Naive thymus-derived CD4-positive, alpha-beta T cell (primary cell): ENCODE data around the gene PSMA2. TPM values are rescaled to one million over a fixed set of nuclear protein-coding genes. Genes with fewer than 3 reads are reported as not detected.
A peak's percentile ranks its signal among the peaks of the same experiment; 100 is the strongest.

Experiments used
- ATAC-seq: fragments of 150-1000 bp; cut with Tn5 transposase; 2 replicates; pipeline ENCODE4 v1.10.0; 2021; ENCODE audit warnings: mild to moderate bottlenecking, moderate library complexity
- CTCF ChIA-PET: fragments of 350-600 bp; sonication (Branson Sonifier 250); formaldehyde crosslinking; loops from one replicate; lab custom pipeline; 2021; ENCODE audit warnings: antibody characterized with exemption; lab: Charles Lee
- POLR2A ChIA-PET: fragments of 350-600 bp; sonication (Branson Sonifier 250); formaldehyde crosslinking; loops from one replicate; lab custom pipeline; 2021; ENCODE audit warnings: antibody characterized with exemption, inconsistent platforms; lab: Charles Lee
- DNase-seq, 9 donors: peaks; one replicate each; pipeline versions ENCODE4 v3.0.0 to v3.0.0-alpha.2; 2020 to 2022; ENCODE audit warnings: mixed read lengths in 1 of 9
- H3K27ac ChIP-seq: one replicate; pipeline ENCODE4 v1.7.0; 2013; ENCODE audit warnings: mild to moderate bottlenecking, low read depth, low read length, moderate library complexity
- H3K27me3 ChIP-seq, 2 donors: one replicate each; pipeline ENCODE4 v1.7.0; 2013; ENCODE audit warnings: low read length in 2 of 2, mild to moderate bottlenecking in 2 of 2, moderate library complexity in 2 of 2; ENCODE audit not compliant: control insufficient read depth in 2 of 2, insufficient read depth in 2 of 2
- H3K36me3 ChIP-seq, 3 experiments: 1 replicate in 2 of 3; 2 replicates in 1 of 3; pipeline ENCODE4 v1.7.0; 2013; ENCODE audit warnings: low read length in 3 of 3, mild to moderate bottlenecking in 3 of 3, moderate library complexity in 1 of 3; ENCODE audit not compliant: insufficient read depth in 3 of 3, control insufficient read depth in 2 of 3
- H3K4me1 ChIP-seq, 2 donors: one replicate each; pipeline ENCODE4 v1.7.0; 2013; ENCODE audit warnings: low read length in 2 of 2, mild to moderate bottlenecking in 2 of 2, moderate library complexity in 1 of 2; ENCODE audit not compliant: control insufficient read depth in 2 of 2, insufficient read depth in 2 of 2
- H3K4me3 ChIP-seq: 2 replicates; pipeline ENCODE4 v1.7.0; 2013; ENCODE audit warnings: mild to moderate bottlenecking, low read length
- H3K9me3 ChIP-seq, 3 experiments: 1 replicate in 2 of 3; 2 replicates in 1 of 3; pipeline ENCODE4 v1.7.0; 2013; ENCODE audit warnings: low read length in 3 of 3; ENCODE audit not compliant: control insufficient read depth in 2 of 3
- H3K27ac Mint-ChIP-seq, 9 donors: one replicate each; pipeline ENCODE4 v1.8.0; 2020 to 2022; ENCODE audit warnings: mixed read lengths in 9 of 9, mild to moderate bottlenecking in 8 of 9, moderate library complexity in 5 of 9, inconsistent platforms in 2 of 9
- H3K27me3 Mint-ChIP-seq, 5 donors: one replicate each; pipeline ENCODE4 v1.8.0; 2021 to 2022; ENCODE audit warnings: mixed read lengths in 5 of 5, mild to moderate bottlenecking in 1 of 5
- H3K36me3 Mint-ChIP-seq, 5 donors: one replicate each; pipeline ENCODE4 v1.8.0; 2020 to 2022; ENCODE audit warnings: mixed read lengths in 5 of 5, mild to moderate bottlenecking in 3 of 5, inconsistent platforms in 1 of 5
- H3K4me1 Mint-ChIP-seq, 7 donors: one replicate each; pipeline ENCODE4 v1.8.0; 2020 to 2022; ENCODE audit warnings: mixed read lengths in 7 of 7, mild to moderate bottlenecking in 3 of 7, inconsistent platforms in 1 of 7
- H3K4me3 Mint-ChIP-seq, 10 donors: one replicate each; pipeline ENCODE4 v1.8.0; 2020 to 2022; ENCODE audit warnings: mild to moderate bottlenecking in 10 of 10, mixed read lengths in 10 of 10, moderate library complexity in 6 of 10, inconsistent platforms in 2 of 10
- H3K9me3 Mint-ChIP-seq, 11 donors: one replicate each; pipeline ENCODE4 v1.8.0; 2020 to 2022; ENCODE audit warnings: mixed read lengths in 11 of 11, mild to moderate bottlenecking in 4 of 11, inconsistent platforms in 1 of 11, moderate library complexity in 1 of 11
- intact Hi-C, 2 donors: fragments of 100-400 bp; cut with micrococcal nuclease; formaldehyde crosslinking; loops; one replicate each; pipeline ENCODE4 v1.15.1; 2023
- polyA plus RNA-seq, 2 donors: library from polyadenylated mRNA; unstranded; fragments of 300-500 nt; fragmentation: Illumina TruSeq; gene quantifications; one replicate each; pipeline ENCODE4 v1.2.3, GENCODE V29; 2021
- total RNA-seq, 6 experiments: library from RNA in 5 of 6; stranded (reverse) in 5 of 6; gene quantifications; 1 replicate in 5 of 6; 2 replicates in 1 of 6; pipeline ENCODE4 v1.2.3 and lab custom pipeline; 2021 to 2026

PSMA2 gene
- total and polyA plus RNA-seq, 7 experiments from 2014 or later, result 29.3 to 257 (median 40.2) TPM

GRCh38 chr7:42945821-42946626 is 14.1 kb upstream of the PSMA2 start:
- Histone ChIP-seq H3K9me3 (no peaks in the 10 kb centered on the region), H3K27ac (no peak overlapping the region), H3K27me3 (no peaks in the 10 kb centered on the region), H3K4me3 (no peak overlapping the region), H3K4me1 (peaks cover 0 to 2% of the 10 kb centered on the region in 2 donors), H3K36me3 (no peaks in the 10 kb centered on the region)
- Mint-ChIP-seq H3K4me3 (peak overlapping the region in 3 of 10 donors; percentile 34 to 76 (median 55)), H3K27ac (peak overlapping the region in 5 of 9 donors; percentile 19 to 91 (median 36)), H3K4me1 (peaks cover 0 to 18% (median 8%) of the 10 kb centered on the region in 7 donors), H3K9me3 (peaks cover 0 to 6% (median 0%) of the 10 kb centered on the region in 11 donors), H3K27me3 (peaks cover 0 to 5% (median 0%) of the 10 kb centered on the region in 5 donors), H3K36me3 (peaks cover 0 to 7% (median 0%) of the 10 kb centered on the region in 5 donors)
- intact Hi-C loops, result loop anchor here (1.0 to 10.0 kb wide), 3 partner anchors 14 to 489 kb away; partner anchors contain the start of genes MRPL32 (in 1 of the 2) and PSMA2 (in 1 of the 2)
- peak; percentile 34 for ATAC-seq
- DNase-seq, result peak in 1 of 9 donors; percentile 40
- POLR2A ChIA-PET, result interaction anchor here (1.0 kb wide), 1 partner anchor 12 kb away, joined by 3 read pairs; no protein-coding TSS in a partner anchor
- CTCF ChIA-PET, result interaction anchor here (0.8 to 1.2 kb wide), 3 partner anchors 775 to 893 kb away, joined by 3 read pairs; no protein-coding TSS in a partner anchor

DNA sequence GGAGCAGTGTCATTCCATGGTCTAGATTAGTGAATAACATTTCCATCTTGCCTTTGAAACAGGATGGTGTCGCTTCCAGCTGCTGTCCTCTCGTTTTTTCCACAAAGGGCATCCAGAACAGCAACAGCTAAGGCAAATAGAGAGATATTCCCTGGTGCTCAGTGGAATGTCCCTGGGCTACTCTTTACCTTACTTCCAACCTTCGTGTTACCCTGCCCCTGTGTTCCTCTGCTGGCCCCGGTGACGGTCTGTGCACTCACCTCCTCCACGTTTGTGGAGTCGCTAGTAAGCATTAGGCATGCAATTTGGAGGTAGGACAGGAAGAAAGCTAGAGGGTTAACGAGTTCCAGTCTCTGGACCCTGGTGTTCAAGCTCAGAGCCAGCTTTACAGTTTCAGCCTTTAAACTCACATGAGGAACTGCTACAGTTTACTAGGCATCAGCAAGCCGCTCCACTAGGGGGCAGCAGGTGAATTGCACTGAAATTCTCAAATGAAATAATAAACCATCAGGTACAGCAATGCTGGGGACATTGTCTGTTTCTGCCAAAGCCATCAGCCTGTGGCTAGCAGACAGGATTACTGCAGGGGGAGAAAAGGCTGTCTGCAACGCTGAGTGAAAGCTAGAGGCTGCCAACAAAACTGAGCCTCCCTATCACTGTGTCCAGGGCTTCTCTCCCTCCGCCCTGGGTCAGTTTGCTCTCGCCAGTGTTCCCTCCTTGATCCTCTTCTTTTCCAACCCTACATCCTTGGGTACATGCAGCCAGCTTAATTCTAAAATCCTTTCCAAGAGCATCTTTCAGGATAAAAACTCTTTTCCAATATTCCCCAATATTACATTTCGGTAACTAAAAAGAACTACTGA is 9.2 kb upstream of the PSMA2 start:
- Mint-ChIP-seq H3K9me3 (no peaks in the 10 kb centered on the region), H3K27ac (no peak overlapping the region), H3K27me3 (peaks cover 0 to 5% (median 0%) of the 10 kb centered on the region in 5 donors), H3K4me1 (peaks cover 1 to 26% (median 9%) of the 10 kb centered on the region in 7 donors), H3K36me3 (peaks cover 0 to 13% (median 6%) of the 10 kb centered on the region in 5 donors), H3K4me3 (no peak overlapping the region)
- H3K27me3 ChIP-seq, result no peaks in the 10 kb centered on the region
- intact Hi-C loops, result loop anchor here (1.0 to 10.0 kb wide), 12 partner anchors 167 to 999 kb away; no protein-coding TSS in a partner anchor
- H3K36me3 ChIP-seq, result peaks cover 0 to 31% (median 0%) of the 10 kb centered on the region in 3 experiments
- ATAC-seq, result peak; percentile 87
- DNase-seq, result peak; percentile 43 to 70 (median 63)
- ChIA-PET CTCF (interaction anchor here (0.5 to 1.8 kb wide), 16 partner anchors 9 to 903 kb away, joined by 3 to 12 read pairs (median 4); partner anchors contain the start of genes C7orf25, MRPL32, PSMA2 and STK17A), POLR2A (interaction anchor here (0.8 to 1.2 kb wide), 3 partner anchors 8 to 53 kb away, joined by 3 to 6 read pairs (median 3); no protein-coding TSS in a partner anchor)
- H3K4me1 ChIP-seq, result peaks cover 0 to 3% of the 10 kb centered on the region in 2 donors
- no peak overlapping the region for H3K4me3 ChIP-seq
- H3K27ac ChIP-seq, result no peak overlapping the region
- H3K9me3 ChIP-seq, result no peaks in the 10 kb centered on the region

GRCh38 chr7:42939457-42940240 is 7.7 kb upstream of the PSMA2 start:
- ATAC-seq (no peak), DNase-seq (no peak)
- peaks cover 5 to 38% (median 6%) of the 10 kb centered on the region in 3 experiments for H3K36me3 ChIP-seq
- Mint-ChIP-seq H3K9me3 (no peaks in the 10 kb centered on the region), H3K27me3 (peaks cover 0 to 5% (median 0%) of the 10 kb centered on the region in 5 donors), H3K27ac (peak overlapping the region in 6 of 9 donors; percentile 1 to 69 (median 35)), H3K36me3 (peaks cover 5 to 24% (median 13%) of the 10 kb centered on the region in 5 donors), H3K4me1 (peaks cover 3 to 26% (median 11%) of the 10 kb centered on the region in 7 donors), H3K4me3 (peak overlapping the region in 1 of 10 donors; percentile 50)
- POLR2A ChIA-PET, result no interaction called here
- no peaks in the 10 kb centered on the region for H3K27me3 ChIP-seq
- intact Hi-C loops, result loop anchor here (5.0 to 10.0 kb wide), 4 partner anchors 495 to 997 kb away; no protein-coding TSS in a partner anchor
- CTCF ChIA-PET, result interaction anchor here (1.0 kb wide), 1 partner anchor 781 kb away, joined by 3 read pairs; no protein-coding TSS in a partner anchor
- no peaks in the 10 kb centered on the region for H3K9me3 ChIP-seq
- H3K27ac ChIP-seq, result no peak overlapping the region
- no peak overlapping the region for H3K4me3 ChIP-seq
- peaks cover 0 to 3% of the 10 kb centered on the region in 2 donors for H3K4me1 ChIP-seq

GRCh38 chr7:42935861-42936260 is 3.9 kb upstream of the PSMA2 start:
- intact Hi-C loops, result no loop called here
- peaks cover 11 to 18% of the 10 kb centered on the region in 2 donors for H3K4me1 ChIP-seq
- CTCF ChIA-PET, result interaction anchor here (1.4 to 1.9 kb wide), 3 partner anchors 785 to 901 kb away, joined by 3 to 5 read pairs (median 4); no protein-coding TSS in a partner anchor
- Mint-ChIP-seq H3K27me3 (no peaks in the 10 kb centered on the region), H3K9me3 (no peaks in the 10 kb centered on the region), H3K36me3 (peaks cover 10 to 22% (median 13%) of the 10 kb centered on the region in 5 donors), H3K4me1 (peaks cover 11 to 57% (median 38%) of the 10 kb centered on the region in 7 donors), H3K4me3 (no peak overlapping the region), H3K27ac (peak overlapping the region in 2 of 9 donors; percentile 4 to 38)
- H3K9me3 ChIP-seq, result no peaks in the 10 kb centered on the region
- H3K36me3 ChIP-seq, result peaks cover 5 to 46% (median 6%) of the 10 kb centered on the region in 3 experiments
- POLR2A ChIA-PET, result interaction anchor here (1.0 to 3.0 kb wide), 2 partner anchors 12 to 23 kb away, joined by 8 to 14 read pairs; partner anchors contain the start of gene C7orf25
- H3K27ac ChIP-seq, result no peak overlapping the region
- DNase-seq, result no peak
- no peak for ATAC-seq
- H3K27me3 ChIP-seq, result no peaks in the 10 kb centered on the region
- no peak overlapping the region for H3K4me3 ChIP-seq

GRCh38 chr7:42934291-42934690 is 2.3 kb upstream of the PSMA2 start:
- H3K27me3 Mint-ChIP-seq, result no peaks in the 10 kb centered on the region
- peaks cover 19 to 72% (median 50%) of the 10 kb centered on the region in 7 donors for H3K4me1 Mint-ChIP-seq
- H3K4me3 Mint-ChIP-seq, result peak overlapping the region; percentile 22 to 99 (median 92)
- H3K27ac Mint-ChIP-seq, result peak overlapping the region in 7 of 9 donors; percentile 28 to 95 (median 57)
- no peak for ATAC-seq
- Histone ChIP-seq H3K36me3 (peaks cover 5 to 40% (median 6%) of the 10 kb centered on the region in 3 experiments), H3K27ac (no peak overlapping the region), H3K4me3 (no peak overlapping the region), H3K27me3 (no peaks in the 10 kb centered on the region), H3K4me1 (peaks cover 24 to 33% of the 10 kb centered on the region in 2 donors), H3K9me3 (no peaks in the 10 kb centered on the region)
- intact Hi-C loops, result loop anchor here in 1 of 2 donors (5.0 kb wide), 1 partner anchor 713 kb away; no protein-coding TSS in a partner anchor
- H3K9me3 Mint-ChIP-seq, result no peaks in the 10 kb centered on the region
- CTCF ChIA-PET, result interaction anchor here (1.6 to 1.9 kb wide), 2 partner anchors 786 to 902 kb away, joined by 4 to 5 read pairs; no protein-coding TSS in a partner anchor
- POLR2A ChIA-PET, result interaction anchor here (0.7 to 3.0 kb wide), 2 partner anchors 21 to 788 kb away, joined by 3 to 14 read pairs; partner anchors contain the start of gene C7orf25
- H3K36me3 Mint-ChIP-seq, result peaks cover 8 to 17% (median 12%) of the 10 kb centered on the region in 5 donors
- no peak for DNase-seq
